ENCODE results near the gene EPN2.

The EPN2 gene

DNA sequence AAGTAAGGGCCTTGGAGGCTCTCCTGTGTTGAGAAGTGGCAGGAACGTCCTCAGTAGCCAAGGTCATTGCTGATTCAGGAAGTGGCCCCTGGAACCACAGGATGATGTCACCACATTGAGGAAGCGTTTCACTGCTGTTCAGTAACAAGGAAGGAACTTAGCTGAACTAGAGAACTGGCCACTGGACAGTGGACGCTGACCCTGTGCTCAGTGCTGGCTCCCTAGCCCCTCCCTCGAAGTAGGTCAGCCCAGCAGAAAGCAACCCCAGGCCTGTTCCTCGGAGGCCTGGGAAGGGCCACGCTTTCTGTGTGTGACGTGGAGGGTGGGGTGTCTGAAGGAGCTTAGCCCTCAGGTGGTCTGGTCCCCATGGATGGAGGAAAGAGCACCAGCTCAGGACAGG lies 67.0 kb downstream of the EPN2 start:
- DNase-seq (ENCODE audit: extremely low spot score) = no peak
- ChIA-PET POLR2A (interaction anchor here (0.6 kb wide), 1 partner anchor 441 kb away, joined by 3 read pairs; no protein-coding TSS in a partner anchor), CTCF (no interaction called here)
- TF ChIP-seq FOXM1 (IDR thresholded peaks at IDR 0.05; ENCODE audit: borderline replicate concordance) (no peak), SP1 (IDR thresholded peaks at IDR 0.05) (no peak), FOXA1 (IDR thresholded peaks at IDR 0.05) (no peak), NFRKB (IDR thresholded peaks at IDR 0.05) (no peak), FOXK2 (IDR thresholded peaks at IDR 0.05) (no peak), ZNF384 (IDR thresholded peaks at IDR 0.05) (no peak), HDGF (IDR thresholded peaks at IDR 0.05; ENCODE audit: borderline replicate concordance) (no peak), L3MBTL2 (conservative IDR thresholded peaks at IDR 0.05) (no peak), LEF1 (IDR thresholded peaks at IDR 0.05; ENCODE audit: borderline replicate concordance) (no peak), ARNT (IDR thresholded peaks at IDR 0.05) (no peak), SUZ12 (IDR thresholded peaks at IDR 0.05) (no peak), BHLHE40 (IDR thresholded peaks at IDR 0.05; ENCODE audit: borderline replicate concordance) (no peak), CTBP1 (IDR thresholded peaks at IDR 0.05; ENCODE audit: borderline replicate concordance) (no peak), ELF4 (IDR thresholded peaks at IDR 0.05) (no peak), TARDBP (IDR thresholded peaks at IDR 0.05) (no peak)
- TF ChIP-seq, protein P1, sequence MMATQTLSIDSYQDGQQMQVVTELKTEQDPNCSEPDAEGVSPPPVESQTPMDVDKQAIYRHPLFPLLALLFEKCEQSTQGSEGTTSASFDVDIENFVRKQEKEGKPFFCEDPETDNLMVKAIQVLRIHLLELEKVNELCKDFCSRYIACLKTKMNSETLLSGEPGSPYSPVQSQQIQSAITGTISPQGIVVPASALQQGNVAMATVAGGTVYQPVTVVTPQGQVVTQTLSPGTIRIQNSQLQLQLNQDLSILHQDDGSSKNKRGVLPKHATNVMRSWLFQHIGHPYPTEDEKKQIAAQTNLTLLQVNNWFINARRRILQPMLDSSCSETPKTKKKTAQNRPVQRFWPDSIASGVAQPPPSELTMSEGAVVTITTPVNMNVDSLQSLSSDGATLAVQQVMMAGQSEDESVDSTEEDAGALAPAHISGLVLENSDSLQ (IDR thresholded peaks at IDR 0.05) = no peak

DNA sequence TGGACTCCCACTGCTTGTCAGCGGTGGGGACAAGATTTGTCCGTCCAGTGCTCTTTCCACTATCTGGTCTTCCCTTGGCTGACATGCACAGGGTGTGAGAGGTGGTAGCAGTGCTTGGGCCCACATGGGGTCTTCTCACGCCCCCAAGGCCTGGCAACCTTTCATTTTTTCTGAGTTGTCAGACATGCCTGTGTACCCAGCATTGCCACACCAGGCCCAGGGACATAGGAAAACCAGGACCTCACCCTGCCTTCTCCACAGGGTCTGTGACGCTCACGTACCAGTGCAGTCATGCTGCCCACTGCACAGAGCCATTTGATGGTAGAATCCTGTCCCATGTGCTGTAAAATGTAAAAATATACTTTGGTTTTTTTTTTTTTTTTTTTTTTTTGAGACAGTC lies 67.6 kb downstream of the EPN2 start:
- no peak for DNase-seq (ENCODE audit: extremely low spot score)
- POLR2A ChIA-PET = interaction anchor here (0.6 kb wide), 1 partner anchor 440 kb away, joined by 3 read pairs; no protein-coding TSS in a partner anchor
- no peak for TF ChIP-seq FOXM1 (IDR thresholded peaks at IDR 0.05; ENCODE audit: borderline replicate concordance)
- no peak for TF ChIP-seq ARNT (IDR thresholded peaks at IDR 0.05)
- CTCF ChIA-PET = interaction anchor here (0.7 kb wide), 1 partner anchor 60 kb away, joined by 4 read pairs; no protein-coding TSS in a partner anchor

DNA sequence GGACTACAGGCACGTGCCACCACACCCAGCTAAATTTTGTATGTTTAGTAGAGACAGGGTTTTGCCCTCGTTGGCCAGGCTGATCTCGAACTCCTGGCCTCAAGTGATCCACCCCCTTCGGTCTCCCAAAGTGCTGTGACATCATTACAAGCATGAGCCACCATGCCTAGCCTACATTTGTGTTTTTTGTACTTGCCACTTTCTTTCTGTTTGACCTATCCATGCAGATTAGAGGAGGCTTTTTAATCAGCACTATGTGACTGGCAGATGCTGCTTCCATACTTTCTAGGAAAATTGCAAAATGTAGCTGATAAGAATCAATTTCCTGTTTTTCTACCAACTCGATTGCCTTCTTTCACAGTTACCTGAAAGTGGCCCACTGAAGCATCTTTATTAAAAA lies 68.1 kb downstream of the EPN2 start:
- TF ChIP-seq L3MBTL2 (conservative IDR thresholded peaks at IDR 0.05) (no peak), SUZ12 (IDR thresholded peaks at IDR 0.05) (no peak), BHLHE40 (IDR thresholded peaks at IDR 0.05; ENCODE audit: borderline replicate concordance) (no peak), FOXA1 (IDR thresholded peaks at IDR 0.05) (no peak), FOXM1 (IDR thresholded peaks at IDR 0.05; ENCODE audit: borderline replicate concordance) (no peak), TARDBP (IDR thresholded peaks at IDR 0.05) (no peak), ELF4 (IDR thresholded peaks at IDR 0.05) (no peak), NFRKB (IDR thresholded peaks at IDR 0.05) (no peak), LEF1 (IDR thresholded peaks at IDR 0.05; ENCODE audit: borderline replicate concordance) (no peak), ZNF384 (IDR thresholded peaks at IDR 0.05) (no peak), ARNT (IDR thresholded peaks at IDR 0.05) (no peak), FOXK2 (IDR thresholded peaks at IDR 0.05) (no peak), SP1 (IDR thresholded peaks at IDR 0.05) (no peak), HDGF (IDR thresholded peaks at IDR 0.05; ENCODE audit: borderline replicate concordance) (no peak), CTBP1 (IDR thresholded peaks at IDR 0.05; ENCODE audit: borderline replicate concordance) (no peak)
- TF ChIP-seq, protein P1 (IDR thresholded peaks at IDR 0.05) = no peak
- ChIA-PET CTCF (interaction anchor here (0.7 to 1.1 kb wide), 2 partner anchors 12 to 60 kb away, joined by 4 read pairs; no protein-coding TSS in a partner anchor), POLR2A (no interaction called here)
- no peak for DNase-seq (ENCODE audit: extremely low spot score)

DNA sequence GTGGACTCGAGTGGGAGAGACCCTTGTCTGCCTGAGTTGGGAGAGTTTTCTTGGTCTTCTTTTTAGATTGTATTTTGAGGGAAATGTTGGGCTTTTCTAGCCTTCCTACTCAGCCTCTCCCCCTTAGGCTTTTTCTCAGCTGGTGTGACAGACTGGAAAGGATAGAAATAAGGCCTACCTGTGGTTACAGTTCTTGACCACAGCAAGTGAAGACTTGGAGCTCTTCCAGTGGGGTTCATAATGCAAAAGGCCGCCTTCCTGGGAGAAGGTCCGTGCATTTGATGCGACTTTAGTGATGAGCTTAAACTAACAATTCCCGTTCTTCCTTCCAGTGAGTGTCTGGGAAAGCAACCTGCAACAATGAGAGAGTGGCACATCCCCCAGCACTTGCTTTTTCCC lies 68.6 kb downstream of the EPN2 start:
- no peak for DNase-seq (ENCODE audit: extremely low spot score)
- ChIA-PET CTCF (interaction anchor here (1.1 to 1.4 kb wide), 2 partner anchors 12 to 141 kb away, joined by 4 read pairs; no protein-coding TSS in a partner anchor), POLR2A (no interaction called here)
- TF ChIP-seq FOXK2 (IDR thresholded peaks at IDR 0.05) (no peak), L3MBTL2 (conservative IDR thresholded peaks at IDR 0.05) (no peak), ZNF384 (IDR thresholded peaks at IDR 0.05) (no peak), SP1 (IDR thresholded peaks at IDR 0.05) (no peak), ARNT (IDR thresholded peaks at IDR 0.05) (no peak)
- TF ChIP-seq, protein P1 (IDR thresholded peaks at IDR 0.05) = no peak

DNA sequence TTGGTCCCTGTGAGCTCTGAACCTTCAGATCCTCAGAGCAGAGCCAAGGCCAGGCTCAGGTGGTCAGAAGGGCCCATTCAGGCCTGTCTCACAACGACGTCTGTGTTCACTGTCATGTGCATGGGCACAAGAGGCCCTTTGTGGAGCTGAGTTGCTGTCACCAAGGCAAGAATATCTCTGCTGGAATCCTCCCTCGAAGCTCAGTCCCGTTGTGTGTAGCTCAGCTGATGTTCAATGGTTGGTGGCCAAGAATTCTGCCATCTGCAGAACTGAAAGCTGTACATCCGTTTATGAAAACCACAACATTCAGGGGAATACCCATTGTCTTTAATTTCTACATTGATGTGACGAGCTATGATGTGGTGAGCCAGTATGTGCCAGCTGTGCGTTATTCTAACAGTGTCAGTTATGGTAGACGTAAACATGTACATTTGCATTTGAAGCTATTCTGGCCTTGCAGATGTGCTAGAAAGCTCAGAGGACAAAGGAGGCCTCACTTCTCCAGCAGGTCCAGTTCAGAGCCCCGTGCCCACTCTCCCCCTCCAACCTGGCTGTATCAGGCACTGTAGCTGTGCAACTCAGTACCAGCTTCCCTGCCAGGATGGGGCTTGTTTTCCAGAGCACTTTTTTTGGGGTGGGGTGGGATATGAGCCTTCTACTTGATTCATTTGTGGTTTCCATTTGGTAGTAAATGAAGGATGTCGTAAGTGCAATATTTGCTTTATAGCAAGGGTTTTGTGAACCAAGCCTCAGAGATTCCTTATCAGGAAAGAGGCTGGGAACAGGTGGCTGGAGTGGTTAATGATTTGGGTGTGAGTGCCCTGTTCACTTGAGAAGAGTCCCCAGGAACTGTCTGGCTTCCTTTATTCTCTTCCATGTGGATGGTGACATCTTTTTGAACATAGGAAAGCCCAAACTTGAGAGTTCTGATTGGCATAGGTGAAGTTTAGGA lies 69.3 kb downstream of the EPN2 start:
- DNase-seq (ENCODE audit: extremely low spot score) = no peak
- TF ChIP-seq SUZ12 (IDR thresholded peaks at IDR 0.05) = no peak
- TF ChIP-seq BHLHE40 (IDR thresholded peaks at IDR 0.05; ENCODE audit: borderline replicate concordance) = no peak
- no peak for TF ChIP-seq ZNF384 (IDR thresholded peaks at IDR 0.05)
- no peak for TF ChIP-seq CTBP1 (IDR thresholded peaks at IDR 0.05; ENCODE audit: borderline replicate concordance)
- TF ChIP-seq TARDBP (IDR thresholded peaks at IDR 0.05) = no peak
- TF ChIP-seq SP1 (IDR thresholded peaks at IDR 0.05) = no peak
- TF ChIP-seq HDGF (IDR thresholded peaks at IDR 0.05; ENCODE audit: borderline replicate concordance) = no peak
- no peak for TF ChIP-seq FOXA1 (IDR thresholded peaks at IDR 0.05)
- no peak for TF ChIP-seq ELF4 (IDR thresholded peaks at IDR 0.05)
- no peak for TF ChIP-seq L3MBTL2 (conservative IDR thresholded peaks at IDR 0.05)
- no peak for TF ChIP-seq NFRKB (IDR thresholded peaks at IDR 0.05)
- TF ChIP-seq, protein P1 (IDR thresholded peaks at IDR 0.05) = no peak
- no peak for TF ChIP-seq FOXM1 (IDR thresholded peaks at IDR 0.05; ENCODE audit: borderline replicate concordance)
- TF ChIP-seq ARNT (IDR thresholded peaks at IDR 0.05) = no peak
- TF ChIP-seq FOXK2 (IDR thresholded peaks at IDR 0.05) = no peak
- no peak for TF ChIP-seq LEF1 (IDR thresholded peaks at IDR 0.05; ENCODE audit: borderline replicate concordance)
- CTCF ChIA-PET = interaction anchor here (1.1 to 1.4 kb wide), 3 partner anchors 11 to 140 kb away, joined by 3 to 4 read pairs (median 4); no protein-coding TSS in a partner anchor
- POLR2A ChIA-PET = no interaction called here
